BLaER1 treated with 17β-estradiol and CSF1 and Interleukin-3, amounts not matched to agents 10 nM and 100 nM (cell line): ENCODE measurements around the gene POLDIP3.
"Not testable (repeated sequence)": the region's sequence is repeated elsewhere in the genome, so short reads cannot be mapped to it uniquely, and the experiment has no call there.

Source experiments
- H3K27ac ChIP-seq, 11 experiments: shearing (Covaris generic); formaldehyde crosslinking; 2 replicates each; pipeline ENCODE4 v1.8.1; 2022
- H3K27me3 ChIP-seq, 11 experiments: shearing (Covaris generic); formaldehyde crosslinking; 2 replicates each; pipeline ENCODE4 v1.8.1; 2022
- H3K36me3 ChIP-seq, 11 experiments: shearing (Covaris generic); formaldehyde crosslinking; 2 replicates each; pipeline ENCODE4 v1.8.1; 2022
- H3K4me1 ChIP-seq, 10 experiments: shearing (Covaris generic); formaldehyde crosslinking; 2 replicates each; pipeline ENCODE4 v1.8.1; 2022
- H3K4me2 ChIP-seq, 11 experiments: shearing (Covaris generic); formaldehyde crosslinking; 2 replicates each; pipeline ENCODE4 v1.8.1; 2022
- H3K4me3 ChIP-seq, 10 experiments: shearing (Covaris generic); formaldehyde crosslinking; 2 replicates each; pipeline ENCODE4 v1.8.1; 2022
- H3K9ac ChIP-seq, 11 experiments: shearing (Covaris generic); formaldehyde crosslinking; 2 replicates each; pipeline ENCODE4 v1.8.1; 2022
- H3K9me3 ChIP-seq, 11 experiments: shearing (Covaris generic); formaldehyde crosslinking; replicated peaks in 1 of 11; 2 replicates each; pipeline ENCODE4 v1.8.1; 2022
- H4K20me1 ChIP-seq, 11 experiments: shearing (Covaris generic); formaldehyde crosslinking; 2 replicates each; pipeline ENCODE4 v1.8.1; 2022
- Cebpa-rat ChIP-seq, 11 experiments: shearing (Covaris generic); IDR thresholded peaks; 2 replicates each; pipeline ENCODE4 v1.8.1; 2022

Gene POLDIP3

GRCh38 chr22:42581762-42582716 lies 32.6 kb downstream of the POLDIP3 start:
- no peak for TF ChIP-seq Cebpa-rat (IDR thresholded peaks at IDR 0.05)
- H3K27me3 ChIP-seq: no peaks in the 10 kb centered on the region
- H3K9ac ChIP-seq: peak overlapping the region; percentile 81 to 95 (median 91)
- peak overlapping the region in 10 of 11 experiments; percentile 74 to 94 (median 90); a peak in 20 of 22 replicates for H3K27ac ChIP-seq
- H4K20me1 ChIP-seq: peaks cover under 1 to 51% (median 23%) of the 10 kb centered on the region in 11 experiments; a peak in 19 of 22 replicates
- peaks cover 61 to 79% (median 78%) of the 10 kb centered on the region in 11 experiments for H3K36me3 ChIP-seq
- peak overlapping the region; percentile 72 to 88 (median 82) for H3K4me2 ChIP-seq
- peaks cover 18 to 48% (median 32%) of the 10 kb centered on the region in 10 experiments for H3K4me1 ChIP-seq
- H3K9me3 ChIP-seq: no peaks in the 10 kb centered on the region
- H3K4me3 ChIP-seq: peak overlapping the region; percentile 79 to 91 (median 86)

- H3K36me3 ChIP-seq: peaks cover 55 to 79% (median 73%) of the 10 kb centered on the region in 11 experiments
- H3K4me1 ChIP-seq: peaks cover 11 to 40% (median 25%) of the 10 kb centered on the region in 10 experiments
- not testable (repeated sequence) for H3K27me3 ChIP-seq, H3K9me3 ChIP-seq
- peak overlapping the region; percentile 76 to 92 (median 83) for H3K4me2 ChIP-seq
- peak overlapping the region; percentile 79 to 91 (median 86) for H3K4me3 ChIP-seq
- peaks cover 0 to 55% (median 26%) of the 10 kb centered on the region in 11 experiments; a peak in 17 of 22 replicates for H4K20me1 ChIP-seq
- peak overlapping the region in 10 of 11 experiments; percentile 74 to 94 (median 90); a peak in 20 of 22 replicates for H3K27ac ChIP-seq
- peak overlapping the region; percentile 81 to 95 (median 91) for H3K9ac ChIP-seq
Measured at GRCh38 chr22:42581194-42581761, 33.4 kb downstream of the POLDIP3 start.

GRCh38 chr22:42580040-42580439 lies 34.6 kb downstream of the POLDIP3 start:
- Histone ChIP-seq H3K4me3 (peak overlapping the region in 2 of 10 experiments; percentile 29 to 34; a peak in 2 of 20 replicates), H3K4me2 (peak overlapping the region in 9 of 11 experiments; percentile 21 to 69 (median 47); a peak in 15 of 22 replicates), H3K36me3 (peaks cover 42 to 75% (median 66%) of the 10 kb centered on the region in 11 experiments), H3K4me1 (peaks cover 7 to 28% (median 14%) of the 10 kb centered on the region in 10 experiments; a peak in 19 of 20 replicates), H3K9ac (peak overlapping the region in 6 of 11 experiments; percentile 23 to 58 (median 40); a peak in 6 of 22 replicates), H4K20me1 (peaks cover 0 to 53% (median 27%) of the 10 kb centered on the region in 11 experiments; a peak in 17 of 22 replicates)
- not testable (repeated sequence) for H3K27ac ChIP-seq, H3K27me3 ChIP-seq, H3K9me3 ChIP-seq

GRCh38 chr22:42577623-42578240 lies 37.0 kb downstream of the POLDIP3 start:
- Histone ChIP-seq H4K20me1 (peaks cover 0 to 65% (median 39%) of the 10 kb centered on the region in 11 experiments; a peak in 17 of 22 replicates), H3K4me1 (peaks cover 7 to 19% (median 13%) of the 10 kb centered on the region in 10 experiments; a peak in 19 of 20 replicates), H3K4me3 (no peak overlapping the region), H3K27ac (no peak overlapping the region), H3K4me2 (no peak overlapping the region), H3K9ac (0 out of 22 replicates have a peak overlapping the region, but pooled peaks of 1 of the 11 experiments have one; percentile 7), H3K9me3 (no peaks in the 10 kb centered on the region), H3K36me3 (peaks cover 33 to 73% (median 61%) of the 10 kb centered on the region in 11 experiments), H3K27me3 (no peaks in the 10 kb centered on the region)
- no peak for TF ChIP-seq Cebpa-rat (IDR thresholded peaks at IDR 0.05)

GRCh38 chr22:42577141-42577540 lies 37.5 kb downstream of the POLDIP3 start:
- peaks cover 2 to 13% (median 8%) of the 10 kb centered on the region in 10 experiments; a peak in 19 of 20 replicates for H3K4me1 ChIP-seq
- H4K20me1 ChIP-seq: peaks cover 0 to 70% (median 45%) of the 10 kb centered on the region in 11 experiments; a peak in 17 of 22 replicates
- not testable (repeated sequence) for H3K9me3 ChIP-seq, H3K4me2 ChIP-seq, H3K4me3 ChIP-seq, H3K9ac ChIP-seq, H3K27me3 ChIP-seq, H3K27ac ChIP-seq
- H3K36me3 ChIP-seq: peaks cover 38 to 75% (median 62%) of the 10 kb centered on the region in 11 experiments

- not testable (repeated sequence) for H3K9ac ChIP-seq, H3K27me3 ChIP-seq, H3K4me2 ChIP-seq, H3K9me3 ChIP-seq, H3K4me3 ChIP-seq, H3K27ac ChIP-seq
- peaks cover 0 to 78% (median 47%) of the 10 kb centered on the region in 11 experiments; a peak in 17 of 22 replicates for H4K20me1 ChIP-seq
- peaks cover 38 to 85% (median 71%) of the 10 kb centered on the region in 11 experiments for H3K36me3 ChIP-seq
- H3K4me1 ChIP-seq: peaks cover 0 to 11% (median 6%) of the 10 kb centered on the region in 10 experiments; a peak in 12 of 20 replicates
Measured at GRCh38 chr22:42575996-42576574, 38.6 kb downstream of the POLDIP3 start.

GRCh38 chr22:42574468-42574867 lies 40.2 kb downstream of the POLDIP3 start:
- not testable (repeated sequence) for H3K4me2 ChIP-seq, H3K27me3 ChIP-seq, H3K4me3 ChIP-seq, H3K9me3 ChIP-seq, H3K4me1 ChIP-seq, H3K27ac ChIP-seq, H3K9ac ChIP-seq
- H3K36me3 ChIP-seq: peaks cover 38 to 92% (median 79%) of the 10 kb centered on the region in 11 experiments
- peaks cover 0 to 87% (median 43%) of the 10 kb centered on the region in 11 experiments; a peak in 17 of 22 replicates for H4K20me1 ChIP-seq

- not testable (repeated sequence) for H3K27ac ChIP-seq, H3K4me1 ChIP-seq
Measured at GRCh38 chr22:42574046-42574445, 40.6 kb downstream of the POLDIP3 start.

GRCh38 chr22:42571068-42571467 lies 43.6 kb downstream of the POLDIP3 start:
- H3K4me1 ChIP-seq, H3K9me3 ChIP-seq, H3K27ac ChIP-seq, H3K9ac ChIP-seq, H3K27me3 ChIP-seq, H3K4me2 ChIP-seq, H3K4me3 ChIP-seq: not testable (repeated sequence)
- peaks cover 0 to 59% (median 26%) of the 10 kb centered on the region in 11 experiments; a peak in 16 of 22 replicates for H4K20me1 ChIP-seq
- H3K36me3 ChIP-seq: peaks cover 18 to 73% (median 60%) of the 10 kb centered on the region in 11 experiments; a peak in 21 of 22 replicates

More at GRCh38 chr22:42574046-42574445, 40.6 kb downstream of the POLDIP3 start:
- H4K20me1 ChIP-seq: peaks cover 0 to 85% (median 43%) of the 10 kb centered on the region in 11 experiments; a peak in 17 of 22 replicates
- H3K4me3 ChIP-seq, H3K27me3 ChIP-seq, H3K9me3 ChIP-seq, H3K9ac ChIP-seq, H3K4me2 ChIP-seq: not testable (repeated sequence)
- H3K36me3 ChIP-seq: peaks cover 38 to 88% (median 77%) of the 10 kb centered on the region in 11 experiments

- not testable (repeated sequence) for H3K27ac ChIP-seq, H3K27me3 ChIP-seq, H3K4me3 ChIP-seq, H3K4me1 ChIP-seq, H3K9me3 ChIP-seq, H3K4me2 ChIP-seq, H3K9ac ChIP-seq
- H4K20me1 ChIP-seq: peaks cover 0 to 54% (median 24%) of the 10 kb centered on the region in 11 experiments; a peak in 16 of 22 replicates
- peaks cover 18 to 74% (median 60%) of the 10 kb centered on the region in 11 experiments; a peak in 21 of 22 replicates for H3K36me3 ChIP-seq
Measured at GRCh38 chr22:42570580-42570979, 44.1 kb downstream of the POLDIP3 start.

- Histone ChIP-seq H3K9me3 (peaks cover 0 to 16% (median 0%) of the 10 kb centered on the region in 11 experiments; a peak in 7 of 22 replicates), H3K4me1 (peaks cover 2 to 10% (median 8%) of the 10 kb centered on the region in 10 experiments; a peak in 19 of 20 replicates), H3K36me3 (peaks cover 7 to 67% (median 45%) of the 10 kb centered on the region in 11 experiments; a peak in 21 of 22 replicates), H4K20me1 (peaks cover 0 to 34% (median 11%) of the 10 kb centered on the region in 11 experiments; a peak in 14 of 22 replicates)
- H3K4me2 ChIP-seq, H3K27me3 ChIP-seq, H3K27ac ChIP-seq, H3K4me3 ChIP-seq, H3K9ac ChIP-seq: not testable (repeated sequence)
Measured at GRCh38 chr22:42567950-42568349, 46.7 kb downstream of the POLDIP3 start.
